HG03196 (cell line): Measurements from ENCODE around the gene SNX21.
"Not testable (repeated sequence)": the region's sequence is repeated elsewhere in the genome, so short reads cannot be mapped to it uniquely, and the experiment has no call there.

Experiments used
- ATAC-seq: cut with Tn5 transposase; IDR thresholded peaks from one replicate; pipeline ENCODE4 v1.9.1; 2021; ENCODE audit not compliant: unreplicated experiment

The SNX21 gene

DNA sequence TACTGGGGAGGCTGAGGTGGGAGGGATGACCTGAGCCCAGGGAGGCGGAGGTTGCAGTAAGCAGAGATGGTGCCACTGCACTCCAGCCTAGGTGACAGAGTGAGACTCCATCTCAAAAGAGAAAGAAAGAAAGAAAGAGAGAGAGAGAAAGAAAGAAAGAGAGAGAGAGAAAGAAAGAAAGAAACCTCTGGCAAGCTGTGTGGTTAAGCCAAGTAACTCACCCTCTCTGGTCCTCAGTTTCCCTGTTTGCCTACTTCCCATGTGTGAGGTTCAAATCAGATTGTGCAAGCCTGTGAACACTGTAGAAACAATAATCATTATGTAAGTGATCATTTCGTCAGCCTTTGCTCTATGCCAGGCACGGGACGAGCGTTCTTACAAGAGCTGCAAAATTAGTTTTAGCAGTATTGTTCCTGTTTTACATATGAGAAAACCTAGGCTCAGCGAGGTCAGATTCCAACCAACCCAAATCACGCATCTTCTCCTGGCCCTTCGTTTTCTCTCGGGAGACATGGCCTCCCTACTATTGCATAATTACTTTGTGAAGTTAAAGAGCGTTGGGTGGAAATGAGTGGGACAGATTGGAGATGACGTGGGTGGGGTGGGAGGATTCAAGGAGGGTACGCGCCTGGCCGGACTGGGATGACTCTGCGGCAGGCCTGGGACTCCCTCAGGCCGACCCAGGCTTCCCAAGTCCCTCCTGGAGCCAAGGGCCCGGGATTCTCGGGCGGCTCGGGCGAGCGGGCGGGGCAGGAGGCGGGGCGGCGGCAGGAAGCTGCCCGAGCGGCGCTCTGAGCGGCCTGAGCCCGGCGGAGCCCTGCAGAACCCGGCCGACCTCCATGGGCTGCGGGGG, at the start of gene SNX21:
Gene SNX21 (plus strand): TSS at position 770 of the 853 bp plus-strand sequence. CDS start 121 bp downstream, outside the sequence.
- ATAC-seq = no peak

DNA sequence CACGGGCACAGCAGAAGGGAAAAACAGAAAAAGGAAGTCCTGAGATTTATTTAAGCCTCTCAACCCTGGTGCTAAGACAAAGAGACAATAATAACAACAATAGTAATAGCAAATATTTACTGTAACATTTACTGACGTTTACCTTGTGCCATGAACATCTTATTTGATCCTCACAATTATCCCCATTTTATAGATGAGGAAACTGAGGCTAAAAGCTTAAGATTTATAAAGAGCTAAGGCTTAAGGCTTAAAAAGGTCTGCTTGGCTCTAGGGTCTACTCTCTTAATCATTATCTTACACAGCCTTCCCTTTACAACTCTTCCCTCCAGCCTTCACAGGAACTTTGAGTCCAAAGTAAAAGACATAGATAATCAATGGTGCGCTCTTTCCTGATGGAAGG, 45.2 kb upstream of the SNX21 start:
- no peak for ATAC-seq

DNA sequence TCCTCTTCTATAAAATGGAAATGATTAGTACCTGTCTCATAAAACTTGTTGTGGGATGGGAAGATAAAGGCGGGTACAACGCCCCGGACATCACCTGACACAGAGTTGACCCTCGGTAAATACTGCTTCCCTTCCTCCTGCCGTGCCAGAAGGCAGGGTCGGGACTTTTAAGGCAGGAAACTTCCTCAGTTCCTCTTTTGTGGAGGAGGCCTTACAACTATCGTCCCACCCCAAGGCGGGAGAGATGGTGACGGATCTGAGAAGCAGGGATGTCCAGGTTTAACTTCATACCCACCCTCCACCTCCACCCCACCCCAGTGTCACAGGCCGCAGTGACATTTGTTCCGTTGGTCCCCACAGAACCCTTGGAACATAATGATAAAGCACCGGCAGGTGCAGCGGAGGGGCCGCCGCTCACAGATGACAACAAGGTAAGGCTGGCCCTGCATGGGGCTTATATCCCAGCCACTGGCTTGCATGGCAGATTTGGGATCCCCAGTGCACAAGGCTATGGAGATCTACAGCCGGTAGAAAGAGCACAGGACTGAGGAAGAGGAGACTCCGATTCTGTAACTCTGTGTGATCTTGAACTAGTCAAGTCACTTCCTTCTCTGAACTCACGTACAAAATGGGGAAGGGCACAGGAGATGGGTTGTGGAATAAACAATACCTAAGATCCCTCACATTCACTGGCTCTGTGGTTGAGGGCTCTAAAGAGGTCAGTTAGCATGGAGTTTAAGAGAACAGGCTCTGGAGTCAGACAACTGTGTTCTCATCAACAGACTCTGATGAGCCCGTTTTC, 41.1 kb upstream of the SNX21 start:
- ATAC-seq = peak; percentile 22

DNA sequence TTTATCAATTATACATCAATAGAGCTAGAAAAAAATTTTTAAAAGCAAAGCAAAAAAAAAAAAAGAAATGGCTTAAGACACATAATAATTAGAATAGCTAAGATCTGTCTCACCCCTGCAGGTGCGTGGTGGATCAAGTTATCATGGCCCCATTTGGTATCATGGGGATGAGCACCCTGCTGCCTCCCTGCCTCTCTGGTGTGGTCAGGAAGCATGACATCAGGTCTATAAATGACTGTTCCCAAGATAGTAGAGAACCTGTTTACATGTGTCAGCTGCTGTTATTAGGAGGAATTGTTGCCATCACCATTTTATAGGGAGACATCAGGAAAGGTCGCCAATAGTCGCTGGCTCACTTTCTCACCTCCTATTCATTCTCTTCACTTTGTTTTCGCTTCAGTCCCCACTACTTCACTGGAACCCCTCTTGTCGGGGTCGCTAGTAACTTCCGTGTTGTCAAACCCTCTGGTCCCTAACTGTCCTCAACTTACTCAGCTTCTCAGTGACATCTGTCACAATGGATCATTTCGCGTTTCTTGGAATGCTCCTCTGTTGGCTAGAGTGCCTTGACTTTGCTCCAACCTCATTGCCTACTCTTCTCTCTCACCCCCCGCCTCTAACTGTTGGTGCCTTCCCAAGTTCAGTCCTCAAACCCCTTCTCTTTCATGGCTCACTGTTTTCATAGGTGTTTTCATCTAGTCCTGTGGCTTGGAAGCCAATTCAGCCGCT, 37.1 kb upstream of the SNX21 start:
- no peak for ATAC-seq

DNA sequence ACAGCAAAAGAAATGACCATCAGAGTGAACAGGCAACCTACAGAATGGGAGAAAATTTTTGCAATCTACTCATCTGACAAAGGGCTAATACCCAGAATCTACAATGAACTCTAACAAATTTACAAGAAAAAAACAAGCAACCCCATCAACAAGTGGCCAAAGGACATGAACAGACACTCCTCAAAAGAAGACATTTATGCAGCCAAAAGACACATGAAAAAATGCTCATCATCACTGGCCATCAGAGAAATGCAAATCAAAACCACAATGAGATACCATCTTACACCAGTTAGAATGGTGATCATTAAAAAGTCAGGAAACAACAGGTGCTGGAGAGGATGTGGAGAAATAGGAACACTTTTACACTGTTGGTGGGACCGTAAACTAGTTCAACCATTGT, 36.1 kb upstream of the SNX21 start:
- not testable (repeated sequence) for ATAC-seq

- not testable (repeated sequence) for ATAC-seq
Observed at GRCh38 chr20:45797955-45798354, 35.6 kb upstream of the SNX21 start.

DNA sequence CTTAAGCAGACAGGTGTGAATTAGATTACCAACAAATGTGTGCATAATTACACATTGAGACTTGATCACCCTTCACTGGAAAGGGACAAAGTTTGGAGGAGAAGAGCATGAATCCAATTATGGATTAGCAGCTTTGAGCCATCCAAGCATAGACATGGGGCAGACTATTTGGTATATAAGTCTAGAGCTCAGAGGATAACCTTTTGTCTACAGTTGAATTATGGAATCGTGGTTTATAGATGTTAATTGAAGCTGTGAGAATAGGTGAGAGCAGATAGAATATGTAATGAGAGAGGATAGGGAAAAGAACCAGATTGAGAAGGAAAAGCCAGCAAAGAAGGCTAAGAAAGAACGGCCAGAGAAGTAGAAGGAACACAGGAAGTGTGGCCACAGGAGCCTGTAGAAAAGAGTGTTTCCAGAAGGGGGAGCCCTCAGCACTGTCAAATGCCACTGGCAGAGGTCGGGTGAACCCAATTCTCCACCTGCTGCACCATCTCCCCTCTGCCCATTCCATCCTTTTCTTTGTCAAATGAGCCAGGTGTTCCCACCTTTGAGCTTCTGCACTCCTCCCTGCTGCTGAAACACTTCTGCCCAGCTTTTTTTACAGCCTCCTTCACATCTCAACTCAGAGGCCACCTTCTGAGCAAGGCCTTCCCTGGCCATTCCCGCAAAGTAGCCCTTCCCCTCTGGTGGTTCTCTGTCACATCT, 34.5 kb upstream of the SNX21 start:
- no peak for ATAC-seq

GRCh38 chr20:45801851-45802250, 31.7 kb upstream of the SNX21 start:
- no peak for ATAC-seq

DNA sequence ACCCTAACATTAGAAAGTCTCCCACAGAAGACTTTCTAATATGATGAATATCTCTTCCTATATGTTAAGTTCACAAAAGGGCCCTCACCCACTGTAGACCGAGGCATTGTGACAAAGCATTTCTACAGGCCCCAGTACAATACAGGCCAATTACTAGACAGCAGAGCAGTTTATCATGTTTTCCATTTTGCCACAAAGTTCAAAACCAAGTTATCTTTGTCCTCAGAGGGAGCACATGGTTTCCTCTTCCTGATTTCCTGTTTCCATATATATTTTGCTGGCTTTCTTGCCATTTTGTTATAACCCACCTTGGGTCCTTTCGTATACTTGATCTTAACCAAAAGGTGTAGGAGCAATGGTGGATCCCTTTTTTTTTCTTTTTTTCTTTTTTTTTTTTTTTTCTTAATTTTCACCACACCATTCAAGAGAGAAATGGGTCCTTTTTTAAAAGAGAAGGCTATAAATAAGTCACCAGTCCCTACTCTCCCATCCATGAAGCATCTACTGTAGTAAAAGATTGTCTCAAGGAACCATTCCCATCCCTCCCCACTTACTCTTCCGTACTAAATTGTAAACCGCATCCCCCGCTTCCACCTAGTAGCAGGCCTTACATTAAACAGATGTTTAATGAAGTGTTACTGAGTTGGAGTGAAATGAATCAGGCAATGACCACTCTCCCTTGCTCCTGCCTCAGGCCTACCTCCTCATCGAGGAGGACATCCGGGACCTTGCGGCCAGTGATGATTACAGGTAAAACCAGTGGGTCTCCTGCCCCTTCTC, 23.2 kb upstream of the SNX21 start:
- ATAC-seq = no peak

DNA sequence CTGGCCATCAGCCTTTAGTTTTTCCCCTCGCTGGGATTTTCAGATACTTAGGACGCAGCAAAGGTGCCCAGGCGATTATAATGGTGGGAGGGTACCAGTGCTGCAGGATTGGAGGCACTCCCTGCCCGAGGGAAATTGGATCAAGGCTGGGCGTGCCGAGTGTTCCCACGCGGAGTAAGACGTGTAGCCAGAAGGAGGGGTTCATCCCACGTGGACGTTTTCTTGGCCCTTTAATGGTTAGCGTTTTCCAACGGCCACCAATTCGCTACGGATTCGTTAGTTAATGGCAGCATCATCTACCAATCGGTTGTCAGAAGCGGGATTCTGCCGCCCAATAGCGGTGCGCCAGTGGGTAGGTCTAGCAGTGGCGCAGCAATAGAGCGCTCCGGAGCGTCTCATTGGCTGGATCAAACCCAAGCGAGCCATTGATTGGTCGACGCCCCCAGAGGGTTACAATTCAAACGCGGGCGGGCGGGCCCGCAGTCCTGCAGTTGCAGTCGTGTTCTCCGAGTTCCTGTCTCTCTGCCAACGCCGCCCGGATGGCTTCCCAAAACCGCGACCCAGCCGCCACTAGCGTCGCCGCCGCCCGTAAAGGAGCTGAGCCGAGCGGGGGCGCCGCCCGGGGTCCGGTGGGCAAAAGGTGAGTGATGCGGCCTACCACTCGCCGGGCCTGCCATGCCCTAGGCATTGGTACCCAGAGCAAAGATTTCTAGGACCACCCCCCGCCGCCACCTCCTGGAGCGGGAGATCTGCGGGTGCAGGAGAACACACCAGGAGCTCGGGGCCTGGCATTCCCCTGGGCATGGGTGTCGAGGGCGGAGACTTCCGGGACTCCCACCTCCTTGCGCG, 21.2 kb upstream of the SNX21 start, which contains the start of gene UBE2C:
Gene UBE2C (plus strand): TSS at position 488 of the 849 bp plus-strand sequence. CDS start 52 bp downstream, at position 540.
- peak; percentile 92 for ATAC-seq

DNA sequence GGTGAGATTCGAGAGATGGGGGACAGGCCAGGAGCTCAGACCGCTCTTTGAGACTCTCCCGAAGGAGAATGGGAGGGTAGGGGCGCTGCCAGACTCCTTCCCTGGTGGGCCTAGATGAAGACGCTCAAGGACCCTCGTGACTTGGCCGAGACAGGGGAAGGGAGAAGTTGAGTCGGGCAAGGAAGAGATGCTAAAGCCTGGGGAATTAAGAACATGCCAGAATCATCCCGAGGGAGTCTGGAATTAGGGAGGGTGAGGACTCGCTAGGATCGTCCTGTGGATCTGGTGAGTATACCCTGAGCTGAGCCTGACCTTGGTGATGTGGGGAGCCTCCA, 20.6 kb upstream of the SNX21 start:
- no peak for ATAC-seq

DNA sequence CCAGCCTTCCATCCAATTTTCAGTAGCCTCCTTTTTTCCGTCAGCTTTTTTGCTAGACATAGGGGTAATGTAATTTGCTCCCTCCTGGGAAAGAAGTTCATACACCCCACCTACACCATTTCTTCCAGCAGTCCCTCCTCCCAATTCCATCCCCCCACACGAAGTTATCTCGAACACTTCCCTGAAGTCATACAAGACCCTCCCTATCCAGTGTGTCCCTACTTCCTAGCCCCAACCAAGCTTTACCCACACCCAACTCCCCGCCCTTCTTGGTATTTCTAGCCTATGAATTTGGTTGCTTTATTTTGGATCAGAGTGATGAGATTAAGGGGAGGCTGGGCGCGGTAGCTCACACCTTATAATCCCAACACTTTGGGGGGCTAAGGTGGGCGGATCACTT, 20.1 kb upstream of the SNX21 start:
- no peak for ATAC-seq

DNA sequence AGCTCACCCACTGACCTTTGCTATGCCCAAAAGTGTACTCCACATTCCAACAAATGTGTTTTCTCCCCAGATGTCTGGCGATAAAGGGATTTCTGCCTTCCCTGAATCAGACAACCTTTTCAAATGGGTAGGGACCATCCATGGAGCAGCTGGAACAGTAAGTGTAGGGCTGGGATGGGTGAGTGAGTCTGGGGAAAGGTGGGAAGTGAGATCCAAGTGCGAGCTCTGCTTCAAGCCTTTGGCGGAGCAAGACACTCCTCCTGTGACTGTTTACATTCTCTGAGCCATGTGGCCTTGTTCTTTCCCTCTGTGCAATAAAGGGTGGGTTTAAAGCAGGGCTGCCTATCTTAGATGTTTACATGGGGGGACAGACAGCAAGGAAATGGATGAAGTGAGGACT, 19.3 kb upstream of the SNX21 start:
- ATAC-seq = no peak

DNA sequence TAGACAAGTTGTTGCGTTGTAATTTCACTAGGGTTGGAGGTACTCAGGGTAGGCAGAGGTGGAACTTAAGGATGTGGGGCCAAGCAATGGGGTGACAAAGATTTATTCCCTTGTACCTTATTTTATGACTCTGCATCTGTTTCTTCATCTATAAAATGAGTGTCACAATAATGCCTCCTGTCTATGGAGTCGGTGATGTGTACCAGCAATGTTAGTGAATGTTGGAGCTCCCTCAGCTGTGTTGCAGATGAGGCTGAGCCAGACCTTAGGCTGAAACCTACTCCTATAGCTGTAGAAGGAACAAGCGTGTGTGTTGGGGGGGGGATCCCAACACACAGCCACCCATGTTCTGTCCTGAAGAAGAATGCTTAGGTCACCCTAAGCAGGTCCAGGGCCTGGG, 16.6 kb upstream of the SNX21 start:
- no peak for ATAC-seq

GRCh38 chr20:45817376-45818194, 16.0 kb upstream of the SNX21 start:
- ATAC-seq = no peak

DNA sequence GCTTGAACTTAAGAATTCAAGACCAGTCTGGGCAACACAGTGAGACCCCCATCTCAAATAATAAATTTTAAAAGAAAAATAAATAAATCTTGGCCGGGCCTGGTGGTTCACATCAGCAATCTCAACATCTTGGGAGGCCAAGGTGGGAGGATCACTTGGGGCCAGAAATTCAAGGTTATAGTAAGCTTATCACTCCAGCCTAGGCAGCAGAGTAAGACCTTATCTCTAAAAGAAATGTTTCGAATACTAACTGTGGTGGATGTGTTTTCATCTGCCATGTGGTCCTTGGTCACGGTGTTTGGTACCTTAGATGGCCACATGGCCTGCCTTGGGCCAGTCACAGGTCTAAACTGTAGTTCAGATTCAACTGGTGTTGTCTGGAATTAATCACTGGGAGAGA, 15.4 kb upstream of the SNX21 start:
- ATAC-seq = no peak

GRCh38 chr20:45819466-45819865, 14.1 kb upstream of the SNX21 start:
- no peak for ATAC-seq

DNA sequence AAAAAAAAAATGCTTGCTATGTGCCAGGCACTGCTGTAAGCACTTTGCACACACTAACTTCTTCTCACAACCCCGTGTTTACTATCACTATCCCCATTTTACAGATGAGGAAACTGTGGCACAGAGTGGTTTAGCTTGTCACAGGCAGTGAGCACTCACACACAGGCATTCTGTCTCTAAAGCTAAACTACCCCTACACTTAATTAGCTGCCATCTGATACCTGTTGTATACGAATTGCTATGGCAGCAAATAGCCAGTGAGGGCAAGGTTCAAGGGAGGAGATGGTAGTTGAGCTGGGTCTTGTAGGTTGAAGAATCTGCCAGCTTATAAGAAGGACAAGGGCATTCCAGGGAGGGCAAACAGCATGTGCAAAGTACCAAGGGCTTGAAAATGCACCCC, 11.7 kb upstream of the SNX21 start:
- ATAC-seq = no peak
